HG02852 (cell line): ENCODE results near the gene GALNT10.

Experiments
- ATAC-seq: cut with Tn5 transposase; IDR thresholded peaks from one replicate; pipeline ENCODE4 v1.9.1; 2021; ENCODE audit warnings: mild to moderate bottlenecking, moderate library complexity; ENCODE audit not compliant: unreplicated experiment

GALNT10 gene

DNA sequence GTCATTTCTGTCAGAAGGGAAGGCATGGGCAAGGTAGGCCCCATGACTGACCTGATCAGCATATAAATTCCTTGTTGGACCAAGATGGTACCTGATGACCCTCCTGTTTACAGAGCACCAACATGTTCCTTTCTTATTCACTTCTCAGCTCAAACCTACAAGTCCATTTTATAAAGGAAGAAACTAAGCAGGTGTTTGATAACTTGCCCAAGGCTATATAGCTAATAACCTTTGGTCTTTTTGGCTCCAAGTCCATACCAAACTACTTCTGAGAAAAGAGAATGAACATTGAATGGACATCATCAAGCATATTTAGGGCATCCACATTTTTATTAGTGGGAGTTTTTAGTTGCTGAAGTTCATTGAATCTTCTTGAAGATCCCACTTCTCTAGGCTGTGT is 125.2 kb downstream of the GALNT10 start:
- no peak for ATAC-seq

DNA sequence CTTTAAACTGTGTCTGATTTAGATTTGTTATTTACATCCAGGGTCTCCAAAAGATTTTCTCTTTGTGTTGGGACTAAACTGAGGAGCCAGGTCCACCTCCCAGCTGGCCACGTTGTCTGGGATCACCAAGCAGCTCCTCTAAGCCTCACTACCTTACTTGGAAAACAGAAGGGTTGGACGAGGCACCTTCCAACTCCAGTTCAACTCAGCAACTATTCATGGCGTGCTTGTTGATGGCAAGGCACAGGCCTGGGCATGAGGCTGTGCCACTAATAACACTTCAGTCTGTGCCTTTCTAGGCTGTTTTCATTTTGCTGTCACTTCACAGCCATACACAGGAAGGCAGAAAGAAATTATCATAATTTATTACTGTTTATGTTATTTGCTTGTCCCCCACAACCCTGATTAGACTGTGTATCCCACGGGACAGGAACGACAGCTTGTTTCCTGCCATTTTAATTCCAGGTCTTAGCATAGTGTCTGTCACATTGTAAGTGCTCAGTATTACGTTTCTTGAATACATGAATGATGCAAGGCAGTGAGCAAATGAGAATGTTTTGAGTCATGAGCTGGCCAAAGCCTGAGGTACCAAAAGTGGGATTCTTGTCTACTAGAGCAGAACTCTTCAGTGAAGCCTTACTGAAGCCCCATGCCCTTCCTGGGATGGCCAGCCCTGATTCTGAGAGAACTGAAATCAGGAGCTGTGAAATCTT is 125.8 kb downstream of the GALNT10 start:
- ATAC-seq: no peak

DNA sequence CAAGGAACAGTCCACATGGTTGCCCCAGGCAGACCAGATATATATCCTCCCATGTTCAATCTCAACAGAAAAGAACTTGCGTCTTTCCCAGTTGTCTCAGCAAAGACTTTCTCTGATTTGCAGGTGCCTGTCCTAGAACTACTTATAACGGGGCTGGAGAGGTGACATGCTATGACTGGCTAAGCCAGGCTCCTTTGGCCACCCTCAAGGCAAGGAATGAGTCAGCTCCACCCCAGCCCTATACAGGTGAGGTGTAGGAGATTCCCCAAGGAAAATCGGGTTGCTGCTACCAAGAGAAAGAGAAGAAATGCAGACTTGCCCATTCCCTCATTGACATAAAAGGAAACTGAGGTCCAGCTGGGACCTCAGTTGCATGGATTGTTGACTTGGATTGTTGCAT is 127.4 kb downstream of the GALNT10 start:
- no peak for ATAC-seq

DNA sequence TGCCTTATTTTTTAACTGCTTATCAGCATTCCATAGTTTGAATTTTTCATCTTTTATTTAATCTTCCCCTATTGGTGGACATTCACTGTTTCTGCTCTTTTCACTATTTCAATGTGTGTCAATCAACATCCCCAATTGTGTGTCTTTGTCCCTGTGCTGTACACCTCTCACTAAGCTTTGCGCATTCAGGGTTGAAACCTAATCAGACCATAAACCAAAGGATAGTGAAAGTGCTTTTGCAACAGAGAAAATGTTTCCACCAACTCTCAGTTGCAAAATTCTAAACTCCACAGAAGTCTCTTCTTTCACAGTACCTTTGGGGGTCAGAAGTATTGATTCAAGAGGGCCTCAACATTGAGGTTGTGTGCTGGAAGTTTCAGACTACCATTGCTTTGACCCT is 128.2 kb downstream of the GALNT10 start:
- ATAC-seq: no peak

DNA sequence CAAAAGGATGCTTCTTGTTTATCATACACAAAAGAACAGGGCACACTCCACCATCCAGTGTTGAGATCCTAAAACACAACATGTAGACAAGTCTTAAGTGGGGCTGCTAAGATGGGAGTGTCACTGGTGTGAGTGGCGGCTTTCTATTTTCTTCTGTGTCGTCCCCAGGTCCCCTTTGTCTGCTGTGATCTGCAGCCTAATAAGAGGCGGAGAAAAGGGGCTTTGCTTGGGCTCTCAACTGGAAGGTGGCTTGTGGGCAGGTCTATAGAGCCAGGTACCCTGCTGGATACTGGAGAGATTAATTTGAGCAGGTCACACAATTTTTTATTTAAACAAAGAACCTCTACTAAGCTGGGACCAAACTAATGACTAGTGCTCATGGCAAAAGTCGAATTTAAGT is 129.2 kb downstream of the GALNT10 start:
- ATAC-seq: no peak

DNA sequence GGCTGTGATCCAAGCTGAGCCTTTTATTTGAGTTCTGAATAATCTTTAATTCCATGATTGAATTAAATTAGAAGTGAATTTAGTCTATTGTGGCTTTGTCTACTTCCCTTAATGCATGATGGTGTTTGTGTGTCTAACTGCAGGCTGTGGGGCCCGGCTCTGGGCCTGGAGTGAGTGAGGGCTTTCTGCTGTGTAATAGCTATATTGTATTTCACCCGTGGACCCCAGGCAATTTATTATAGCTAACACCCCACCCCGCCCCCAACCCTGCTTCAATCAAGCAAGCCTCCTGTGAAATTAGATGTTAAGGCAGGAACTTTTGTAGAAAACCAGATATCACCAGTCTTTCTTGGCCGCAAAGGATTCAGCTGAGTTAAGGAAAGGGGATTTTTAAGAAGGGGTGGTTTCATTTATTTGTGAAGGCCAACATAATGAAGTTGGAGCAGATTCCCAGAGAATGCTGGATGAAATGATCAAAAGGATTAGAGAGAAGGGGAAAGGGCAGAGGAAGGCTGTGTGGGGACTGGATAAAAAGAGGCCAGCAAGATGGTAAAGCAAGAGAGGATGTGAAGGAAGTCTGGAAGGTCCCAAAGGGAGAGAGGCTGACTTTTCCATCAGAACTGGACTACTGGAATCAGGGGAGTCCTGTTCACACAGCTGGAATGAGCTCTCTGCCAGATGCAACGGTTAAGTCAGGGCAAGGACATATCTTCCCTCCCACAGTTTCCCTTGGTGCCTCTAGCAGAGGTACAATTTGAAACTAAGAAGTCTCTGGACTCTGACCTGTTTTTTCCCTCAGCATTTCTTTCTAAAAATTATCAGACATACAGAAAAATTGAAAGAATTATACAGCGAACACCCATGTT is 129.9 kb downstream of the GALNT10 start:
- no peak for ATAC-seq

DNA sequence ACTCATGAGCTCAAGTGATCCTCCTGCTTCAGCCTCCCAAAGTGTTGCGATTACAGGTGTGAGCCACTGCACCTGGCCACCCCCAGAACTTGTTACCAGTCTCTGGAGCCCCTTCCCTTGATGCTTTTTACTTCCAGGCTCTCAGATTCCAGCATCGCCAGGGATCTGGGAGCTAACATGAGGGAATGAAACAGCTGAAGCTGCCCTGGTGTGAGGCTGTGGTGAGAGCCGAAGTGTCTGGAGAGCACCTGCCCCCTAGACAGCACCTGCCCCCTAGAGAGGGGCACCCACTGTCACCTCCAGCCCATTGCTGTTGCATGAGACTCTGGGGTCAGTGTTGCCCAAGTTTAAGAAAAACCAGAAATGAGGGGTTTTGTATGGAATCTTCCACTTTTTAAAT is 131.0 kb downstream of the GALNT10 start:
- no peak for ATAC-seq

DNA sequence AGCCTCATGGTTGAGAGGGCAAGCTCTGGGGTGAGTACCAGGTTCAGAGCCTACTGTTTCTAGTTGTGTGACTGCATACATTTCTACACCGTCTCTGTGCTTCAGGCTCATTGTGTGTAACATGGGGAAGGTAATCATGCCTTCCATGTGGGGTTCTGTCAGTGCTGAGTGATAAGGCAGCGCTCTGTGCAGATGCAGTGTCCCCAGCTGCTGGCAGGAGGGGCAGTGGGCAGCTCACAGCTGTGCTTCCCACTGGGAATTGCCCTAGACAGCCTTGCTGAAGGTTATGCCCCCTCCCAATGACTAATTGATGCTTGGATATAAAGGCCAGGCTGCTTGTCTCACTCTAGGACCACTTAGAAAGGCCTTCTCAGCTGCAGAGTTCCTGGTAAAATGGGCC is 133.5 kb downstream of the GALNT10 start:
- ATAC-seq: no peak

DNA sequence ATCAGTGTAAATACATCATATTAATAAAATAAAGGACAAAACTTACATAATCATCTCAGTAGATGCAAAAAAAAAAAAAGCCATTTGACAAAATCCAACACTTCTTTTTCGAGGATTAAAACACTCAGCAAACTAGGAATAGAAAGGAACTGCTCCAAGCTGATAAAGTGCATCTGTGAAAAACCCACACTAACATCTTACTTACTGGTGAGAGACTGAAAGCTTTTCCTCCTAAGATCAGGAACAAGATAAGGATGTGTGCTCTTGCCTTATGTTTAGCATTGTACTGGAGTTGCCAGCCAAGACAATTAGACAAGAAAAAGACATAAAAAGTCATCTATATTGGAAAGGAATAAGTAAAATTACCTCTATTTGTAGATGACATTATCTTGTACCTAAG is 135.0 kb downstream of the GALNT10 start:
- ATAC-seq: no peak

DNA sequence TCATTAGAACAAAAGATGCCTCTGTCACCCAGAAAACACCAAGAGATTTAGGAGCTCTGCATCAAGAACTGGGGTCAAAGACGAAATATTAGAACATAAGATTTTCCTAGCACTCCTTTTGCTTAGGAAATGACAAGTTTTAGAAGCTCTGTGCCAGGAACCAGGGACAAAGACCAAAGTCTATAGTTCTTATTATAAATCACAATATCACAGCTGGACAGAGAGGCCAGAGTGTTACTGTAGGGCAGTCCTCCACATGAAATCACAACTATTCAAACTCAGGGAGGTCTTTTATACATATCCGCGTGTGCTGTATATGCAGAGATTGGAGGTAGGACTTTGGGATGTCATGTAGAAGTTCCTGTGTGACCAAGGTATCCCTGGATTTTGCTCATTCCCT is 138.5 kb downstream of the GALNT10 start:
- no peak for ATAC-seq

DNA sequence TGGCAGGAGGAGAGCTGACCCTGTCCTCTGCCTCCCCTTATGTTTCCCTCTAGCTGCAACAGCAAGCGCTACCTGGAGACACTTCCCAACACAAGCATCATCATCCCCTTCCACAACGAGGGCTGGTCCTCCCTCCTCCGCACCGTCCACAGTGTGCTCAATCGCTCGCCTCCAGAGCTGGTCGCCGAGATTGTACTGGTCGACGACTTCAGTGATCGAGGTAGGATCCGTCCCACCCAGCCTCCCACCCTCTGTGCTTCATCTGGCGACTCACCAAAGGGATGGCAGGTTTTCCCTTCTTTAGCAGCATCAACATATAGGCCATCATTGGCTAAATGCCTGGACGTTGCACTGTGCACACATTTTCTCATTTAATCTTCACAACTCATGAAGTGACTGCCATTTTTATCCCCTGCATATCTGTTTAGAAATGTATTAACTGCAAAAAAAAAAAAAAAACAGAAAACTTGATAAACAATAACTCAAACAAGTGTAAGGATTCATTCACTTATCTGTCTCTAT is 139.0 kb downstream of the GALNT10 start:
- ATAC-seq: no peak

DNA sequence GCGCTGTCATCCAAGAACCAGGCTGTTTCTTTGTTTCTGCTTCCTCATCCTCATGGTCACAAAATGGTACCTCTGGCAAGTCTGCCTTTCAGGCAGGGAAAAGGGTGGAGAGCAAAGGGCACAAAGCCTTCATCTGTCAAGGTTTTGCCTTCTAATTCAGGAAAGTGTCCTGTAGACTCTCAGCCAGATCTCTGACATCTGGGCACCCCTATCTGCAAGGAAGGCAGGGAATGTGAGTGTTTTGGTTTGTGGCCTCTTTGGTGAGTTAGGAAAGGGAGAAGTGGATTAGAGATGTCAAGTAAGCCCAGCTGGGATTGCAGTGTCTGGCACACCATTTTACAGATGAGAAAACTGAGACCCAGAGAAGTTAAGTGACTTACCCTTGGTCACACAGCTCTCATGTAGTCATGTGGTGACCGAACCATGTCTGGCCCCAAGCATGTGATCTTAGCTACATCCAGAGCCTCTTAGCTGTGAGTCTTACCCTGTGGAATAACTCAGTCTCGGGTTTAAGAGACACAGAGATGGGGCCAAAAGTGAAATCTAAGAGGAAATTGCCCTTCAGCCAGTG is 139.6 kb downstream of the GALNT10 start:
- no peak for ATAC-seq

DNA sequence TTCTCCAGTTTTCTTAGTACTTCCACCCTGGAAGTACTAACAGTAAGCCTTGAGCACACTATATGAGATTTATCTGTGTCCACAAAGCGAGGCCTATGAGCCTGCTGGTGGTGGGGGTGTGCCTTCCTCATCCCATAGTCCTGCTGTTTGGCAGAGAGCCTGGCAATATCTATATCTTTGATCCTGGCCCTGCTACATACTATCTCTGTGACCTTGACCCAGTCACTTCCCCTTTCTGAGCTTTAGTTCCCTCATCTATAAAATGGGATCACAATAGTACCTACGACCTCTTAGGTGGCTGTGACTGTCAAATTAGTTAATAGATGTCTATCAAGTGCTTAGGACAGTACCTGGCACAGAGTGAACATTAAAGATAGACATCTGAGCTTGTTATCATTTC is 140.7 kb downstream of the GALNT10 start:
- no peak for ATAC-seq

DNA sequence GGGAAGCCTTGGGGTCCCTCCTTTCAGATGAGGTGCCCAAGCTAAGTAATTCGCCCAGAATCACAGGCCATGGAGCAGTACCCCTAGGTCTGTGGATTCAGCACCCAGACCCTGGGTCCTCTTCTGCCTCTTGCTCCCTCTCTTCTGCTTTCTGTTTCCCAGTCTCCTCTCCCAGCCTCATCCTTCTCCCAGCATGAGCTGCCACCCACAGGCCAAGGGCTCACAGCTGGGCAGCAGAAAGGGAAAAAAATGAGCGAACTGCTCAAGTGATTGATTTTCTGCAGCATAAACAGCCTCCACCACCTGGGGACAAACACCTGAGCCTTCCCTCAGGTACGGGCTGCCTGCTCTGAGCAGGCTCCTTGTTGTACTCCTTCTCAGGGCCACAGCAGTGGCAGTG is 141.4 kb downstream of the GALNT10 start:
- no peak for ATAC-seq

DNA sequence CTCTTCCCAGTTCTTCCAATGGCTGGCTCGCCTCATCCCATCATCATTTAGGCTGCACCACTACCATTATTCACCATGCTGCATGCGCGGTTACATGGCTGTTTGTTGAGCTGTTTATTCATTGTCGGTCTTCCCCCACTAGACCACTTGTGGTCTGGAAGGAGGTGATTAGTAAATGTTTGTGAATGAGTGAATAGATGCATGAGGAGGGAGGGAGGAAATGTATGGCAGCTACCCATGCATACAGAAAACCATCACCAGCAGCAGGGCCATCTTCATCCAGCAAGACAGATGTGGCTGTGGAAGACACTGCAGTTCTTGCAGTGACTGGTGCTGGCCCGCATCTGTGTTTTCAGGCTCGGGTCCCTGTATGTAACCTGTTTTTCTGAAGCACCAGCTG is 141.9 kb downstream of the GALNT10 start:
- ATAC-seq: no peak

DNA sequence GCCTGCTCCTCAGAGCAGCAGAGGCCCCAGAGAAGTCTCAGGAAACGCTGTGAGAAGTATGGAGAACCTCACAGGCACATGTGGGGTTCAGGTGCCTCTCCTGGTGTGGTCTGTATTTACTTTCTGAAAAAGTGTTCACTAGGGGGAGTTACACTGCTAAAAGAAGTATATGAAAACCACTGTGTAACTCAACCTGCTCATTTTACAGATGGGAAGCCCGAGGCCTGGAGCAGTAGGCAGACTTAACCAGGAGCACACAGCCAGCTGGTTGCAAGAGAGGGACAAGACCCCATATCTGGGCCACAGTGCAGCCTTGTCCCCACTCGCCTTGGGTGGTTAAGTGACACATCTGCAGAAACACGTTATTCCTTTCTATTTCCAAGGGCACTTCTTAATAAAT is 142.5 kb downstream of the GALNT10 start:
- no peak for ATAC-seq

DNA sequence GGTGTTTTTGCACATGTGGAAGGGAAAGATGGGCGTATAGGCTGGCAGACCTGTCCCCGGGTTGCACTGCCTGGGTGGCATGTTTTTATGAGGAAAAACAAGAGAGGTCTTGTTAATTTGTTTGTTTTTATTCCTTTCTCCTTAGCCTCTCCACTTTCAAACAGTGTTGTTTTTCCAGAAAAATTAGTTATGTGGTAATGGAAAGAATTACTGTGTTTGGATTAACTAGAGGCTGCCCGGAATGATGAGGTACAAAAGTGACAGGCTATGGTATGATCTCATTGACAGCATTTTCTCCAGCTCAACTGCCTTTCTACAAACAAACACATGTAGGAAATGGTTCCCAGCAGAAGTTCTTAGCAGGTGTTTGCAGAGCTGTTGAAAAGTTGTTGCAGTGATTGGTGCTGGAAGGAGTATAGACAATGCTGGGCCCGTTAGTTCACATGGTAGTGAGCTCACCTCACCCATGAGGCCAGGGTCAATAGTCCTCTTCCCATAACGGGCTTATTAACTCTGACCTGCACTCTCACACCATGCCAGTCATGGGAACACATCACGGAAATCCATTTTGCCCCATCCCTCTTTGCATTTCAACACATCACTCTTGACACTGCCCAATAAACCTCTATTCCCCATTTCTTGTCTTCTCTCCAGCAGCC is 144.0 kb downstream of the GALNT10 start:
- ATAC-seq: no peak

DNA sequence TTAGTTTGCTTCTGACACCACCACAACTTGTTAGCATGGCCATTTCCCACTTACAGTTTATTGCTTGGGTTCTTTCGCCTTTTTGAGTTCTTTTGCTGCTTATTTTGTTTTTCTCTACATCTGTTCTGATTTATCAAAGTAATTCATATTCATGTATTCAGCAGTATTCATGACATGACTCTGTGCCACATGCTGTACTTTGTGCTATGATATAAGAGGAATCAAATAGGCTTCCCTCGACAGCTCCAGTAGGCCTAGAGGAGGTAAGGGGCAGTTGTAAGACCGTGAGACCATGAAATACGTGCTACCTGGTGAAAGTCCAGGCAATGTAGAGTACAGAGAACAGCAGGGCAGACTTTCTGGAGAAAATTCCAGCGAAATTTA is 144.5 kb downstream of the GALNT10 start:
- ATAC-seq: no peak

DNA sequence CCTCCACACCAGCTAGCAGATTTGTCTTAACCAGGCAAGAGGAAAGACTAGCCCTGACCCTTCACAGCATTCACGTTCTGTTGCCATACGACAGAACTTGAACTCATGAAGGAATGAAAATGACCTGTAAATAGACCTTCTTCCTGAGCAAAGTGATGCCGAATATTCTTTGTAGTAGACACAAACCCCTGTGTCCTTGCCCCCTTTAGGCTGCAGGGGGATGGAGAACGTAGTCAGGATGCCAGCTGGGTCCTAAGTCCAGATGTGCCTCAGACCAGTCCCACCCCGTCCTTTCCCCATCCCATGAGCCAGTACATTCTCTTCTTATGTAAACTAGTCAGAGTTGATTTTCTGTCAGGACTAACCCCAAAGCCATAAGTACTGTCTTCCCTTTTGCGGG is 151.1 kb downstream of the GALNT10 start:
- no peak for ATAC-seq

DNA sequence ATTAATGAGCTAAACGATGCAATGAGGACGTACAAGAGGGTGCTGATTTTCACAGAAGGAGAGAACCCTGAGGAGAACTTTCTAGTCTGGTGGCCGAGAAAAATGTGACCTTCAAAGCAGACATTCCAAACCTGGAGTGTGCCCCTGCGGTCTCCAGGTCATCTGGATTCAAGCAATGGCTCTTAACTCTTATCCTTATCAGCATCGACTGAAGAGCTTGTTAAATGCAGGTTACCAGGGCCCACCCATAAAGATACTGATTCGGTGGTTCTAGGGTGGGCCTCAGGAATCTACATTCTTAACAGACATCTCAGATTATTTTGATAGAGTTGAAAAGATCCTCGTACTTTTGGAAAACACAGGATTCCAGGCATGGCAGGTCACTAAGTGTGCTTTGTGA is 151.7 kb downstream of the GALNT10 start:
- no peak for ATAC-seq

DNA sequence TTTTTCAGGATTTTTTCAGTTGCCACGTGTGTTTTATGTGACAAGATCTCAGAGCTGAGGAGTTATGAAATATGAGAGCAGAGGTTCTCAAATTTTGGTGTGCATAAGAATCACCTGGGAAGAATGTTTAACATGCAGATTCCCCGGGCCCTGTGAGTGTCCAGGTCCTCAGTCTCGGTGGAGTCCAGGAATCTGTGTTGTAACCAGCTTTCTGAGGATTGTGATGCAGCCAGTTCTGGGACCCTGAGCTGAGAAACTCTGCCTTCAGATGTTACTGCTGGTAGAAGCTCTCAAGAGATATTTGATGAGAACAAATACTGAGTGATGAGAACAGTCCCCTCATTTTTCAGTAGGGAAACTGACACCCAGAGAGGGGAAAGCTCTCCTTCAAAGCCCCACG is 152.4 kb downstream of the GALNT10 start:
- no peak for ATAC-seq
